K562 (cell line): Measurements from ENCODE around the gene C14orf180. TPM values are rescaled to one million over a fixed set of nuclear protein-coding genes. Genes with fewer than 3 reads are reported as not detected.
A peak's percentile ranks its signal among the peaks of the same experiment; 100 is the strongest.

ENCODE experiments used
- DPF2 ChIP-seq: fragments of 450-650 bp; IDR thresholded peaks from 2 replicates; pipeline ENCODE4 v1.6.1; 2016
- KDM5B ChIP-seq: fragments of 200-600 bp; sonication (generic); IDR thresholded peaks from 2 replicates; pipeline ENCODE4 v1.6.1; 2012; ENCODE audit warnings: low read depth, mild to moderate bottlenecking, moderate library complexity, low read length, control low read depth, inconsistent platforms; ENCODE audit not compliant: insufficient replicate concordance
- MIER1 ChIP-seq: fragments of 450-650 bp; IDR thresholded peaks from 2 replicates; pipeline ENCODE4 v1.6.1; 2016; ENCODE audit warnings: antibody characterized with exemption, mild to moderate bottlenecking, low read depth
- POLR2AphosphoS2 ChIP-seq: IDR thresholded peaks from 2 replicates; pipeline ENCODE4 v1.6.1; 2012; ENCODE audit warnings: low read length, improper control_type of control experiment
- SP1 ChIP-seq: sonication (generic); formaldehyde crosslinking; IDR thresholded peaks from 2 replicates; pipeline ENCODE4 v1.8.1; 2022; ENCODE audit warnings: mild to moderate bottlenecking, missing genetic modification reagents
- ZBTB7A ChIP-seq: IDR thresholded peaks from 2 replicates; pipeline ENCODE4 v1.6.1; 2011; ENCODE audit warnings: low read depth, mild to moderate bottlenecking, low read length, moderate library complexity, borderline replicate concordance; ENCODE audit not compliant: control insufficient read depth
- ZNF41 ChIP-seq: fragments of 250-450 bp; sonication (Bioruptor Pico); conservative IDR thresholded peaks from 2 replicates; pipeline ENCODE4 v1.4.0; 2020; ENCODE audit warnings: mild to moderate bottlenecking
- ZNF551 ChIP-seq: fragments of 250-450 bp; sonication (Bioruptor Pico); IDR thresholded peaks from 2 replicates; pipeline ENCODE4 v1.5.0; 2021; ENCODE audit warnings: mild to moderate bottlenecking, moderate library complexity
- polyA plus RNA-seq, 8 experiments: library from polyadenylated mRNA; depleted of rRNA in 4 of 8; stranded (reverse) in 5 of 8; unstranded in 3 of 8; fragments of >200 nt; fragmentation: Nextera tagmentation in 2 of 8; fragmentation: Illumina TruSeq in 1 of 8; extraction: Ambion mirVana in 2 of 8; extraction: Trizol in 1 of 8; gene quantifications; 2 replicates each; pipeline versions ENCODE4 v1.2.1 to v1.2.3, GENCODE V29; 2011 to 2014; ENCODE audit warnings: inconsistent platforms in 1 of 8, missing spikeins in 1 of 8
- total RNA-seq, 7 experiments: library from RNA; depleted of rRNA in 6 of 7; stranded (reverse); fragments of >200 nt in 6 of 7; fragmentation: Illumina TruSeq in 2 of 7; extraction: Trizol in 2 of 7; gene quantifications; 2 replicates each; pipeline versions ENCODE4 v1.2.1 to v1.2.3, GENCODE V29; 2011 to 2021; ENCODE audit warnings: low replicate concordance in 1 of 7
- TF ChIP-seq, protein P1 (sequence below), 2 experiments: fragments of 450-650 bp; formaldehyde crosslinking in 1 of 2; IDR thresholded peaks; 2 replicates each; pipeline versions ENCODE4 v1.4.0 to v1.6.1; 2014 to 2020; ENCODE audit warnings: mild to moderate bottlenecking in 2 of 2, borderline replicate concordance in 1 of 2, low read depth in 1 of 2
- TF ChIP-seq, protein P2 (sequence below): sonication (generic); formaldehyde crosslinking; IDR thresholded peaks from 2 replicates; pipeline ENCODE4 v1.8.0; 2022; ENCODE audit warnings: mild to moderate bottlenecking, missing genetic modification reagents, borderline replicate concordance
- TF ChIP-seq, protein P3 (sequence below): sonication (generic); formaldehyde crosslinking; IDR thresholded peaks from 2 replicates; pipeline ENCODE4 v1.8.1; 2023; ENCODE audit warnings: missing genetic modification reagents, mild to moderate bottlenecking, borderline replicate concordance

C14orf180 gene
- total and polyA plus RNA-seq, 9 of the 15 experiments (the other 6 are each of a cell fraction or from before 2014, with no cell fraction given): not detected

DNA sequence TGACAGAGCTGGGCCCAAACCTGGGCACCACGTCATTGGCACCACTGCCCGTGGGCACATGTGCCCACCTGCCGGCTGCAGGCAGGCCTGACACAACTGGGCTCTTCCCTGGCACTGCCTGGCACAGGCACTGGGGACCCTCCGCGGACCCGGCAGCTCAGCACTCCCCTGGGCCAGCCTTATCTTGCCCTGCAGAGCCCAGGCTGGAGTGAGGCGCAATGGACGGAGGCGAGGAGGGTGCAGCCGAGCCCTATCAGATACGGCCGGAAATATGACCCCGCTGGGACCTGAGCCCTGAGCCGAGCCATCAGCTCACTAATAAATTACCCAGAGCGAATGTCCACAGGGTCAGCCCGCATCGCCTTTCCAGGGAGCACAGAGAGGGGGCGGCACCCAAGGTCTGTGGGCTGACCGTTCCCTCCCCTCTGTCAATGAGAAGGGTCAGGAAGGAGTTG is 1.7 kb upstream of the C14orf180 start (continued):
- TF ChIP-seq, protein P1, sequence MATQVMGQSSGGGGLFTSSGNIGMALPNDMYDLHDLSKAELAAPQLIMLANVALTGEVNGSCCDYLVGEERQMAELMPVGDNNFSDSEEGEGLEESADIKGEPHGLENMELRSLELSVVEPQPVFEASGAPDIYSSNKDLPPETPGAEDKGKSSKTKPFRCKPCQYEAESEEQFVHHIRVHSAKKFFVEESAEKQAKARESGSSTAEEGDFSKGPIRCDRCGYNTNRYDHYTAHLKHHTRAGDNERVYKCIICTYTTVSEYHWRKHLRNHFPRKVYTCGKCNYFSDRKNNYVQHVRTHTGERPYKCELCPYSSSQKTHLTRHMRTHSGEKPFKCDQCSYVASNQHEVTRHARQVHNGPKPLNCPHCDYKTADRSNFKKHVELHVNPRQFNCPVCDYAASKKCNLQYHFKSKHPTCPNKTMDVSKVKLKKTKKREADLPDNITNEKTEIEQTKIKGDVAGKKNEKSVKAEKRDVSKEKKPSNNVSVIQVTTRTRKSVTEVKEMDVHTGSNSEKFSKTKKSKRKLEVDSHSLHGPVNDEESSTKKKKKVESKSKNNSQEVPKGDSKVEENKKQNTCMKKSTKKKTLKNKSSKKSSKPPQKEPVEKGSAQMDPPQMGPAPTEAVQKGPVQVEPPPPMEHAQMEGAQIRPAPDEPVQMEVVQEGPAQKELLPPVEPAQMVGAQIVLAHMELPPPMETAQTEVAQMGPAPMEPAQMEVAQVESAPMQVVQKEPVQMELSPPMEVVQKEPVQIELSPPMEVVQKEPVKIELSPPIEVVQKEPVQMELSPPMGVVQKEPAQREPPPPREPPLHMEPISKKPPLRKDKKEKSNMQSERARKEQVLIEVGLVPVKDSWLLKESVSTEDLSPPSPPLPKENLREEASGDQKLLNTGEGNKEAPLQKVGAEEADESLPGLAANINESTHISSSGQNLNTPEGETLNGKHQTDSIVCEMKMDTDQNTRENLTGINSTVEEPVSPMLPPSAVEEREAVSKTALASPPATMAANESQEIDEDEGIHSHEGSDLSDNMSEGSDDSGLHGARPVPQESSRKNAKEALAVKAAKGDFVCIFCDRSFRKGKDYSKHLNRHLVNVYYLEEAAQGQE (IDR thresholded peaks at IDR 0.05; ENCODE audit: borderline replicate concordance): 0 out of 2 replicates have a peak, but pooled peaks have one; percentile 16
- TF ChIP-seq, protein P1 (CRISPR knock-in tag; IDR thresholded peaks at IDR 0.05; ENCODE audit: low read depth): no peak
- no peak for TF ChIP-seq KDM5B
- TF ChIP-seq ZBTB7A: 0 out of 2 replicates have a peak, but pooled peaks have one; percentile 20
- TF ChIP-seq POLR2AphosphoS2: no peak
- TF ChIP-seq MIER1: no peak
- TF ChIP-seq, protein P2, sequence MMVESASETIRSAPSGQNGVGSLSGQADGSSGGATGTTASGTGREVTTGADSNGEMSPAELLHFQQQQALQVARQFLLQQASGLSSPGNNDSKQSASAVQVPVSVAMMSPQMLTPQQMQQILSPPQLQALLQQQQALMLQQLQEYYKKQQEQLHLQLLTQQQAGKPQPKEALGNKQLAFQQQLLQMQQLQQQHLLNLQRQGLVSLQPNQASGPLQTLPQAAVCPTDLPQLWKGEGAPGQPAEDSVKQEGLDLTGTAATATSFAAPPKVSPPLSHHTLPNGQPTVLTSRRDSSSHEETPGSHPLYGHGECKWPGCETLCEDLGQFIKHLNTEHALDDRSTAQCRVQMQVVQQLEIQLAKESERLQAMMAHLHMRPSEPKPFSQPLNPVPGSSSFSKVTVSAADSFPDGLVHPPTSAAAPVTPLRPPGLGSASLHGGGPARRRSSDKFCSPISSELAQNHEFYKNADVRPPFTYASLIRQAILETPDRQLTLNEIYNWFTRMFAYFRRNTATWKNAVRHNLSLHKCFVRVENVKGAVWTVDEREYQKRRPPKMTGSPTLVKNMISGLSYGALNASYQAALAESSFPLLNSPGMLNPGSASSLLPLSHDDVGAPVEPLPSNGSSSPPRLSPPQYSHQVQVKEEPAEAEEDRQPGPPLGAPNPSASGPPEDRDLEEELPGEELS: no peak
- no peak for TF ChIP-seq ZNF551 (CRISPR knock-in tag)
- TF ChIP-seq ZNF41 (CRISPR knock-in tag): no peak
- peak; percentile 62 for TF ChIP-seq DPF2
- no peak for TF ChIP-seq SP1 (CRISPR knock-in tag)
- TF ChIP-seq, protein P3, sequence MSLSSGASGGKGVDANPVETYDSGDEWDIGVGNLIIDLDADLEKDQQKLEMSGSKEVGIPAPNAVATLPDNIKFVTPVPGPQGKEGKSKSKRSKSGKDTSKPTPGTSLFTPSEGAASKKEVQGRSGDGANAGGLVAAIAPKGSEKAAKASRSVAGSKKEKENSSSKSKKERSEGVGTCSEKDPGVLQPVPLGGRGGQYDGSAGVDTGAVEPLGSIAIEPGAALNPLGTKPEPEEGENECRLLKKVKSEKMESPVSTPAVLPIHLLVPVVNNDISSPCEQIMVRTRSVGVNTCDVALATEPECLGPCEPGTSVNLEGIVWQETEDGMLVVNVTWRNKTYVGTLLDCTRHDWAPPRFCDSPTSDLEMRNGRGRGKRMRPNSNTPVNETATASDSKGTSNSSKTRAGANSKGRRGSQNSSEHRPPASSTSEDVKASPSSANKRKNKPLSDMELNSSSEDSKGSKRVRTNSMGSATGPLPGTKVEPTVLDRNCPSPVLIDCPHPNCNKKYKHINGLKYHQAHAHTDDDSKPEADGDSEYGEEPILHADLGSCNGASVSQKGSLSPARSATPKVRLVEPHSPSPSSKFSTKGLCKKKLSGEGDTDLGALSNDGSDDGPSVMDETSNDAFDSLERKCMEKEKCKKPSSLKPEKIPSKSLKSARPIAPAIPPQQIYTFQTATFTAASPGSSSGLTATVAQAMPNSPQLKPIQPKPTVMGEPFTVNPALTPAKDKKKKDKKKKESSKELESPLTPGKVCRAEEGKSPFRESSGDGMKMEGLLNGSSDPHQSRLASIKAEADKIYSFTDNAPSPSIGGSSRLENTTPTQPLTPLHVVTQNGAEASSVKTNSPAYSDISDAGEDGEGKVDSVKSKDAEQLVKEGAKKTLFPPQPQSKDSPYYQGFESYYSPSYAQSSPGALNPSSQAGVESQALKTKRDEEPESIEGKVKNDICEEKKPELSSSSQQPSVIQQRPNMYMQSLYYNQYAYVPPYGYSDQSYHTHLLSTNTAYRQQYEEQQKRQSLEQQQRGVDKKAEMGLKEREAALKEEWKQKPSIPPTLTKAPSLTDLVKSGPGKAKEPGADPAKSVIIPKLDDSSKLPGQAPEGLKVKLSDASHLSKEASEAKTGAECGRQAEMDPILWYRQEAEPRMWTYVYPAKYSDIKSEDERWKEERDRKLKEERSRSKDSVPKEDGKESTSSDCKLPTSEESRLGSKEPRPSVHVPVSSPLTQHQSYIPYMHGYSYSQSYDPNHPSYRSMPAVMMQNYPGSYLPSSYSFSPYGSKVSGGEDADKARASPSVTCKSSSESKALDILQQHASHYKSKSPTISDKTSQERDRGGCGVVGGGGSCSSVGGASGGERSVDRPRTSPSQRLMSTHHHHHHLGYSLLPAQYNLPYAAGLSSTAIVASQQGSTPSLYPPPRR (CRISPR knock-in tag): no peak
